ENCODE measurements around the gene KRTAP9-4. TPM values are rescaled to one million over a fixed set of nuclear protein-coding genes. Genes with fewer than 3 reads are reported as not detected.

The KRTAP9-4 gene
- total RNA-seq, 1 experiment from 2014 or later, result not detected

GRCh38 chr17:41284546-41284945 lies 35.1 kb downstream of the KRTAP9-4 start:
- Histone ChIP-seq H3K27me3 (ENCODE audit: control insufficient read depth, insufficient read depth, low read length) (no peaks in the 10 kb centered on the region), H3K4me3 (ENCODE audit: insufficient read depth, low read depth, low read length) (no peak overlapping the region), H3K36me3 (replicated peaks; ENCODE audit: control insufficient read depth, insufficient read depth, low read length) (no peaks in the 10 kb centered on the region)
- no peak for DNase-seq

GRCh38 chr17:41287050-41287449 lies 37.6 kb downstream of the KRTAP9-4 start:
- no peaks in the 10 kb centered on the region for H3K36me3 ChIP-seq (replicated peaks; ENCODE audit: control insufficient read depth, insufficient read depth, low read length)
- no peaks in the 10 kb centered on the region for H3K27me3 ChIP-seq (ENCODE audit: control insufficient read depth, insufficient read depth, low read length)
- DNase-seq, result no peak
- no peak overlapping the region for H3K4me3 ChIP-seq (ENCODE audit: insufficient read depth, low read depth, low read length)

GRCh38 chr17:41294016-41294415 lies 44.5 kb downstream of the KRTAP9-4 start:
- Histone ChIP-seq H3K27me3 (ENCODE audit: control insufficient read depth, insufficient read depth, low read length) (no peaks in the 10 kb centered on the region), H3K4me3 (ENCODE audit: insufficient read depth, low read depth, low read length) (no peak overlapping the region), H3K36me3 (replicated peaks; ENCODE audit: control insufficient read depth, insufficient read depth, low read length) (no peaks in the 10 kb centered on the region)
- DNase-seq, result no peak

GRCh38 chr17:41296846-41297245 lies 47.4 kb downstream of the KRTAP9-4 start:
- DNase-seq, result no peak
- H3K36me3 ChIP-seq (replicated peaks; ENCODE audit: control insufficient read depth, insufficient read depth, low read length), result no peaks in the 10 kb centered on the region
- H3K4me3 ChIP-seq (ENCODE audit: insufficient read depth, low read depth, low read length), result no peak overlapping the region
- no peaks in the 10 kb centered on the region for H3K27me3 ChIP-seq (ENCODE audit: control insufficient read depth, insufficient read depth, low read length)

- no peak overlapping the region for H3K4me3 ChIP-seq (ENCODE audit: insufficient read depth, low read depth, low read length)
- H3K36me3 ChIP-seq (replicated peaks; ENCODE audit: control insufficient read depth, insufficient read depth, low read length), result no peaks in the 10 kb centered on the region
- H3K27me3 ChIP-seq (ENCODE audit: control insufficient read depth, insufficient read depth, low read length), result no peaks in the 10 kb centered on the region
- DNase-seq, result no peak
These were observed 49.1 kb downstream of the KRTAP9-4 start for GRCh38 chr17:41298458-41299135.

Other genes with a start within 250 kb of the KRTAP9-4 start
- gene KRTAP3-2, start 249.8 kb upstream of the KRTAP9-4 start, total RNA-seq (2014; rRNA removed; shearing (Covaris generic)), result not detected in 2 replicates
- not detected in 2 replicates for gene KRTAP3-1, start 240.6 kb upstream of the KRTAP9-4 start, total RNA-seq (2014; rRNA removed; shearing (Covaris generic))
- gene KRTAP1-5, start 222.5 kb upstream of the KRTAP9-4 start, total RNA-seq (2014; rRNA removed; shearing (Covaris generic)), result not detected in 2 replicates
- not detected in 2 replicates for gene KRTAP1-4, start 219.5 kb upstream of the KRTAP9-4 start, total RNA-seq (2014; rRNA removed; shearing (Covaris generic))
- gene KRTAP1-3, start 214.8 kb upstream of the KRTAP9-4 start, total RNA-seq (2014; rRNA removed; shearing (Covaris generic)), result not detected in 2 replicates
- not detected in 2 replicates for gene KRTAP1-1, start 208.2 kb upstream of the KRTAP9-4 start, total RNA-seq (2014; rRNA removed; shearing (Covaris generic))
- gene KRTAP2-1, start 202.4 kb upstream of the KRTAP9-4 start, total RNA-seq (2014; rRNA removed; shearing (Covaris generic)), result not detected in 2 replicates
- not detected in 2 replicates for gene KRTAP2-2, start 194.5 kb upstream of the KRTAP9-4 start, total RNA-seq (2014; rRNA removed; shearing (Covaris generic))
- not detected in 2 replicates for gene KRTAP2-3, start 189.6 kb upstream of the KRTAP9-4 start, total RNA-seq (2014; rRNA removed; shearing (Covaris generic))
- gene KRTAP2-4, start 183.8 kb upstream of the KRTAP9-4 start, total RNA-seq (2014; rRNA removed; shearing (Covaris generic)), result not detected in 2 replicates
- gene KRTAP4-7, start 165.5 kb upstream of the KRTAP9-4 start, total RNA-seq (2014; rRNA removed; shearing (Covaris generic)), result not detected in 2 replicates
- gene KRTAP4-8, start 151.5 kb upstream of the KRTAP9-4 start, total RNA-seq (2014; rRNA removed; shearing (Covaris generic)), result not detected in 2 replicates
- not detected in 2 replicates for gene KRTAP4-16, start 147.5 kb upstream of the KRTAP9-4 start, total RNA-seq (2014; rRNA removed; shearing (Covaris generic))
- gene KRTAP4-9, start 144.3 kb upstream of the KRTAP9-4 start, total RNA-seq (2014; rRNA removed; shearing (Covaris generic)), result not detected in 2 replicates
- not detected in 2 replicates for gene KRTAP4-11, start 131.3 kb upstream of the KRTAP9-4 start, total RNA-seq (2014; rRNA removed; shearing (Covaris generic))
- not detected in 2 replicates for gene KRTAP4-12, start 125.5 kb upstream of the KRTAP9-4 start, total RNA-seq (2014; rRNA removed; shearing (Covaris generic))
- not detected in 2 replicates for gene KRTAP4-6, start 109.1 kb upstream of the KRTAP9-4 start, total RNA-seq (2014; rRNA removed; shearing (Covaris generic))
- not detected in 2 replicates for gene KRTAP4-5, start 99.9 kb upstream of the KRTAP9-4 start, total RNA-seq (2014; rRNA removed; shearing (Covaris generic))
- gene KRTAP4-4, start 88.9 kb upstream of the KRTAP9-4 start, total RNA-seq (2014; rRNA removed; shearing (Covaris generic)), result not detected in 2 replicates
- gene KRTAP4-3, start 81.5 kb upstream of the KRTAP9-4 start, total RNA-seq (2014; rRNA removed; shearing (Covaris generic)), result not detected in 2 replicates
- gene KRTAP4-2, start 71.5 kb upstream of the KRTAP9-4 start, total RNA-seq (2014; rRNA removed; shearing (Covaris generic)), result not detected in 2 replicates
- gene KRTAP4-1, start 64.8 kb upstream of the KRTAP9-4 start, total RNA-seq (2014; rRNA removed; shearing (Covaris generic)), result 0.38 and 0.70 TPM in 2 replicates
- gene KRTAP9-1, start 59.8 kb upstream of the KRTAP9-4 start, total RNA-seq (2014; rRNA removed; shearing (Covaris generic)), result not detected in 2 replicates
- not detected in 2 replicates for gene KRTAP9-2, start 23.0 kb upstream of the KRTAP9-4 start, total RNA-seq (2014; rRNA removed; shearing (Covaris generic))
- not detected in 2 replicates for gene KRTAP9-3, start 17.2 kb upstream of the KRTAP9-4 start, total RNA-seq (2014; rRNA removed; shearing (Covaris generic))
- gene KRTAP9-8, start 11.7 kb upstream of the KRTAP9-4 start, total RNA-seq (2014; rRNA removed; shearing (Covaris generic)), result not detected in 2 replicates
- gene KRTAP9-9, start 5.7 kb downstream of the KRTAP9-4 start, total RNA-seq (2014; rRNA removed; shearing (Covaris generic)), result not detected in 2 replicates
- not detected in 2 replicates for gene KRTAP9-6, start 15.7 kb downstream of the KRTAP9-4 start, total RNA-seq (2014; rRNA removed; shearing (Covaris generic))
- gene KRTAP9-7, start 26.0 kb downstream of the KRTAP9-4 start, total RNA-seq (2014; rRNA removed; shearing (Covaris generic)), result not detected in 2 replicates
- not detected in 2 replicates for gene KRTAP29-1, start 53.2 kb downstream of the KRTAP9-4 start, total RNA-seq (2014; rRNA removed; shearing (Covaris generic))
- not detected in 2 replicates for gene KRTAP16-1, start 59.6 kb downstream of the KRTAP9-4 start, total RNA-seq (2014; rRNA removed; shearing (Covaris generic))
- gene KRTAP17-1, start 66.0 kb downstream of the KRTAP9-4 start, total RNA-seq (2014; rRNA removed; shearing (Covaris generic)), result not detected in 2 replicates
- not detected in 2 replicates for gene KRT33A, start 101.1 kb downstream of the KRTAP9-4 start, total RNA-seq (2014; rRNA removed; shearing (Covaris generic))
- gene KRT33B, start 120.1 kb downstream of the KRTAP9-4 start, total RNA-seq (2014; rRNA removed; shearing (Covaris generic)), result not detected in 2 replicates
- not detected in 2 replicates for gene KRT34, start 132.6 kb downstream of the KRTAP9-4 start, total RNA-seq (2014; rRNA removed; shearing (Covaris generic))
- gene KRT31, start 147.9 kb downstream of the KRTAP9-4 start, total RNA-seq (2014; rRNA removed; shearing (Covaris generic)), result not detected in 2 replicates
- gene KRT37, start 174.9 kb downstream of the KRTAP9-4 start, total RNA-seq (2014; rRNA removed; shearing (Covaris generic)), result not detected in 2 replicates
- not detected in 2 replicates for gene KRT38, start 191.3 kb downstream of the KRTAP9-4 start, total RNA-seq (2014; rRNA removed; shearing (Covaris generic))
- not detected in 2 replicates for gene KRT32, start 217.7 kb downstream of the KRTAP9-4 start, total RNA-seq (2014; rRNA removed; shearing (Covaris generic))
- not detected in 2 replicates for gene KRT35, start 231.5 kb downstream of the KRTAP9-4 start, total RNA-seq (2014; rRNA removed; shearing (Covaris generic))
- gene KRT36, start 240.2 kb downstream of the KRTAP9-4 start, total RNA-seq (2014; rRNA removed; shearing (Covaris generic)), result not detected in 2 replicates

All from H7 (cell line).